Glutamatergic neuron (in vitro differentiated cells): Measurements from ENCODE around the gene ENKD1. TPM values are rescaled to one million over a fixed set of nuclear protein-coding genes. Genes with fewer than 3 reads are reported as not detected.

Experiments used
- DNase-seq: peaks from one replicate; pipeline ENCODE4 v3.0.0; 2022
- H3K27ac Mint-ChIP-seq: one replicate; pipeline ENCODE4 v1.8.0; 2020; ENCODE audit warnings: mild to moderate bottlenecking, mixed read lengths, inconsistent platforms; ENCODE audit not compliant: unreplicated experiment
- H3K27me3 Mint-ChIP-seq: one replicate; pipeline ENCODE4 v1.8.0; 2020; ENCODE audit warnings: mild to moderate bottlenecking, moderate library complexity, mixed read lengths, inconsistent platforms; ENCODE audit not compliant: unreplicated experiment
- H3K36me3 Mint-ChIP-seq: one replicate; pipeline ENCODE4 v1.8.0; 2020; ENCODE audit warnings: mild to moderate bottlenecking, mixed read lengths, inconsistent platforms; ENCODE audit not compliant: unreplicated experiment
- H3K4me1 Mint-ChIP-seq: one replicate; pipeline ENCODE4 v1.8.0; 2020; ENCODE audit warnings: mild to moderate bottlenecking, low read depth, mixed read lengths, inconsistent platforms; ENCODE audit not compliant: unreplicated experiment
- H3K4me3 Mint-ChIP-seq: one replicate; pipeline ENCODE4 v1.8.0; 2020; ENCODE audit warnings: mild to moderate bottlenecking, mixed read lengths, inconsistent platforms; ENCODE audit not compliant: unreplicated experiment
- H3K9me3 Mint-ChIP-seq: one replicate; pipeline ENCODE4 v1.8.0; 2020; ENCODE audit warnings: mild to moderate bottlenecking, moderate library complexity, mixed read lengths, inconsistent platforms; ENCODE audit not compliant: unreplicated experiment
- CTCF ChIP-seq: fragments of 200-600 bp; sonication (generic); IDR thresholded peaks from one replicate; pipeline ENCODE4 v1.5.0; 2021; ENCODE audit not compliant: partially characterized antibody, unreplicated experiment
- total RNA-seq: library from RNA; stranded (reverse); fragmentation: NEBNext Ultra II Directional; extraction: Animal tissue kit (Norgen Biotek cat#: 25700); gene quantifications from one replicate; pipeline ENCODE4 v1.2.1, GENCODE V29; 2021; ENCODE audit not compliant: unreplicated experiment

ENKD1 gene
- total RNA-seq, 1 donor from 2014 or later = 19.0 TPM

- Mint-ChIP-seq H3K4me1 (peaks cover 2% of the 10 kb centered on the region), H3K27me3 (peaks cover 28% of the 10 kb centered on the region), H3K27ac (no peak overlapping the region), H3K4me3 (peak overlapping the region; percentile 42), H3K9me3 (peaks cover 15% of the 10 kb centered on the region), H3K36me3 (peaks cover 16% of the 10 kb centered on the region)
- no peak for TF ChIP-seq CTCF
- no peak for DNase-seq
Observed at GRCh38 chr16:67654403-67654911, 12.1 kb downstream of the ENKD1 start.

DNA sequence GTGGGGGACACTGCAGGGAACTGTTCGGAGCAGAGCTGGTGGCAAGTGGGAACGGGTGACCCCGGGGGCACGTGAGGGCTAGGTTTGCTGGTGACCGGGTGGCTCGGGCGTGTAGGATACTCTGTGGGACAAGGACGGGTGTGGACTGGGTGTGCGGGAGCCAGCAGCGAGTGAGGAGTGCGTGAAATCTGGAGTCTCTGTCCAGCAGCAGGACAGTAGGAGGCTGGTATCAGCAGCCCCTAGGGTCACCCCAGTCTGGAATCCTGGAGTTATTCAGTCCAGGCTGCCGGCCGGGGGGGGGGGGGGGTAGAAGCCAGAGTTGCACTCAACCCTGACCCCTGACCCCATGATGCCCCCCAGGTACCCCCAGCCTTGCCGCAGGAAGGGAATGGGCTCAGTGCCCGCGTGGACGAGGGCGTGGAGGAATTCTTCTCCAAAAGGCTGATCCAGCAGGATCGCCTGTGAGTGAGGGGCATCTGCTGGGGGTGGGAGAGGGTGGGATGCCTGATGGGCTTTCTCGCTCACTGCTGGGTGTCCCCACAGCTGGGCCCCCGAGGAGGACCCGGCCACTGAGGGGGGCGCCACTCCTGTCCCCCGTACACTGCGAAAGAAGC lies 12.7 kb downstream of the ENKD1 start:
- Mint-ChIP-seq H3K36me3 (peaks cover 16% of the 10 kb centered on the region), H3K4me3 (peak overlapping the region; percentile 94), H3K4me1 (peaks cover 2% of the 10 kb centered on the region), H3K27me3 (peaks cover 28% of the 10 kb centered on the region), H3K9me3 (peaks cover 13% of the 10 kb centered on the region), H3K27ac (peak overlapping the region; percentile 86)
- TF ChIP-seq CTCF = no peak
- DNase-seq = no peak

GRCh38 chr16:67653128-67653788 lies 13.3 kb downstream of the ENKD1 start:
- peaks cover 16% of the 10 kb centered on the region for H3K36me3 Mint-ChIP-seq
- peaks cover 2% of the 10 kb centered on the region for H3K4me1 Mint-ChIP-seq
- peaks cover 28% of the 10 kb centered on the region for H3K27me3 Mint-ChIP-seq
- TF ChIP-seq CTCF = peak; percentile 82
- no peak overlapping the region for H3K27ac Mint-ChIP-seq
- H3K4me3 Mint-ChIP-seq = peak overlapping the region; percentile 94
- peak; percentile 62 for DNase-seq
- peaks cover 13% of the 10 kb centered on the region for H3K9me3 Mint-ChIP-seq

GRCh38 chr16:67652578-67653127 lies 13.9 kb downstream of the ENKD1 start:
- DNase-seq = no peak
- Mint-ChIP-seq H3K4me3 (no peak overlapping the region), H3K4me1 (peaks cover 2% of the 10 kb centered on the region), H3K27me3 (peaks cover 28% of the 10 kb centered on the region), H3K27ac (no peak overlapping the region), H3K9me3 (peaks cover 13% of the 10 kb centered on the region), H3K36me3 (peaks cover 16% of the 10 kb centered on the region)
- no peak for TF ChIP-seq CTCF

DNA sequence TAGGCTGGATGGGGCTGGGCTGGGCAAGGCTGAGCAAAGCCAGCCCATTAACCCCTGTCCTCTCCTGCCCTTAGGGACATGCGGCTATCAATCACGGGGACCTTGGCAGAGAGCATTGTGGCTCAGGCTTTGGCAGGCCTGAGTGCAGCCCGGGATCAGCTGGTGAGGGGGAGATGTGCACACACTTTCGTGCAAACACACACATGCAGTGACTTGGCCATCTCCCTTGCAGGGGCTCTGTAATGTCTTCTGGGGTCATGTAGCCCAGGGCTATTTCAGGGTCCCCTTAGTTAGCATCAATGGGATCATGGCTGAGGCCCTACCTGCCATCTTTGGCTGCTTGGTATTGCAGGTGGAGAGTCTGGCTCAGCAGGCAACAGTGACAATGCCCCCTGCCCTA lies 14.7 kb downstream of the ENKD1 start:
- peaks cover 16% of the 10 kb centered on the region for H3K36me3 Mint-ChIP-seq
- no peak for DNase-seq
- peaks cover 2% of the 10 kb centered on the region for H3K4me1 Mint-ChIP-seq
- TF ChIP-seq CTCF = no peak
- H3K27me3 Mint-ChIP-seq = peaks cover 28% of the 10 kb centered on the region
- H3K27ac Mint-ChIP-seq = no peak overlapping the region
- H3K9me3 Mint-ChIP-seq = peaks cover 13% of the 10 kb centered on the region
- H3K4me3 Mint-ChIP-seq = peak overlapping the region; percentile 82
